Measurements from ENCODE around the gene FAM3C. TPM values are rescaled to one million over a fixed set of nuclear protein-coding genes. Genes with fewer than 3 reads are reported as not detected.

Gene FAM3C
- total and polyA plus RNA-seq, 2 experiments from 2014 or later, result 33.9 to 60.3 TPM

DNA sequence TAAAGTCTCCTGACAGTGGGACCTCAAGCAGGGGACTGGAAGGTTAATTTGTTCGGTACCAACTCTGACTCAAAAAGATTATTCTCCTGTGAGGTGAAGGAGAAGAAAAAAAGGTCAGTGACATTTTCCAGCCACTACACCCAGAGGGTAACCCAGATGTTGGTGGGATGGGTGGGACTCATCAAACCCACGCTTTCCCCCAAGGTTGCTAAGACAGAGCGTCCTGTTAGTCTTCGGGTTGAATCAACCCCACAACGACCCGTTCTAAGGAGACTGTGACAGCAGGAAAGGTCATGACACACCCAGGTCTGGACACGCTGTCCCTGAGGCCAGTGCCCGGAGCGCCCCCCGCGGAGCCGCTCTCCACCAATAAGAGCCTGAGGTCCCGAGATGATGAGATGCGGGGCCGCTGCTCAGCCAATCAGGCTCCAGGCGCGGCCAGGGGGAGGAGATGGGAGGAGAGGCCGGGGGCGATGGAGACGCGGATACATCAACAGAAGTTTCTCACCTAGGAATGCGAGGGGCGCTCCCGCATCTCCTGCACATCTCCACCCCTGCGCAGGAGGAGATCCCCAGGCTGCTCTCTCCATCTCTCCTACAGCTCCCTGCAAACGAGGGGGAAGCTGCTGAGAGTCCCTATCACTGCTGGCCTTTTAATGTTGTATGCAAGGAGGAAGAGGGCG, 67.5 kb downstream of the FAM3C start, which contains the start of gene WNT16:
TSS of gene WNT16 (plus strand) at position 493 of the 683 bp plus-strand sequence. CDS start 293 bp downstream, outside the sequence.
- Histone ChIP-seq H3K4me1 (ENCODE audit: insufficient read depth) (peaks cover 14% of the 10 kb centered on the region; the same call in 1 of the 2 replicates), H3K27me3 (ENCODE audit: insufficient read depth) (peaks cover 52% of the 10 kb centered on the region), H2AFZ (peak within 1 kb of the TSS; percentile 99), H3K9me2 (ENCODE audit: insufficient read depth) (no peaks in the 10 kb centered on the region), H3K79me2 (replicated peaks; ENCODE audit: insufficient read depth) (no peaks in the 10 kb centered on the region), H3F3A (replicated peaks; ENCODE audit: low read depth) (no peaks in the 10 kb centered on the region), H3K27ac (ENCODE audit: low read depth) (no peak within 1 kb of the TSS), H3K4me3 (peak within 1 kb of the TSS; percentile 84), H3K4me2 (peak within 1 kb of the TSS; percentile 97), H3K36me3 (ENCODE audit: insufficient read depth) (no peaks in the 10 kb centered on the region), H4K20me1 (replicated peaks; ENCODE audit: insufficient read depth) (no peaks in the 10 kb centered on the region)
- H3K36me3 Mint-ChIP-seq (ENCODE audit: low read depth), result no peaks in the 10 kb centered on the region
- no peak within 1 kb of the TSS for H3K27ac Mint-ChIP-seq
- H3K9me3 Mint-ChIP-seq, result no peaks in the 10 kb centered on the region; the same call in 2 of the 3 replicates
- TF ChIP-seq, protein P1, sequence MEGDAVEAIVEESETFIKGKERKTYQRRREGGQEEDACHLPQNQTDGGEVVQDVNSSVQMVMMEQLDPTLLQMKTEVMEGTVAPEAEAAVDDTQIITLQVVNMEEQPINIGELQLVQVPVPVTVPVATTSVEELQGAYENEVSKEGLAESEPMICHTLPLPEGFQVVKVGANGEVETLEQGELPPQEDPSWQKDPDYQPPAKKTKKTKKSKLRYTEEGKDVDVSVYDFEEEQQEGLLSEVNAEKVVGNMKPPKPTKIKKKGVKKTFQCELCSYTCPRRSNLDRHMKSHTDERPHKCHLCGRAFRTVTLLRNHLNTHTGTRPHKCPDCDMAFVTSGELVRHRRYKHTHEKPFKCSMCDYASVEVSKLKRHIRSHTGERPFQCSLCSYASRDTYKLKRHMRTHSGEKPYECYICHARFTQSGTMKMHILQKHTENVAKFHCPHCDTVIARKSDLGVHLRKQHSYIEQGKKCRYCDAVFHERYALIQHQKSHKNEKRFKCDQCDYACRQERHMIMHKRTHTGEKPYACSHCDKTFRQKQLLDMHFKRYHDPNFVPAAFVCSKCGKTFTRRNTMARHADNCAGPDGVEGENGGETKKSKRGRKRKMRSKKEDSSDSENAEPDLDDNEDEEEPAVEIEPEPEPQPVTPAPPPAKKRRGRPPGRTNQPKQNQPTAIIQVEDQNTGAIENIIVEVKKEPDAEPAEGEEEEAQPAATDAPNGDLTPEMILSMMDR (conservative IDR thresholded peaks at IDR 0.05; ENCODE audit: low read depth in 2 of 2), result no peak
- TF ChIP-seq EZH2phosphoT487 (IDR thresholded peaks at IDR 0.05; ENCODE audit: unreplicated experiment) (no peak), JUNB (IDR thresholded peaks at IDR 0.05; ENCODE audit: unreplicated experiment) (no peak), NANOG (IDR thresholded peaks at IDR 0.05; ENCODE audit: borderline replicate concordance) (no peak), POLR2AphosphoS5 (IDR thresholded peaks at IDR 0.05; ENCODE audit: low read depth) (no peak), ZNF114 (CRISPR knock-in tag; IDR thresholded peaks at IDR 0.05) (no peak), EZH2 (IDR thresholded peaks at IDR 0.05; ENCODE audit: low read depth, unreplicated experiment) (no peak), STAT1 (IDR thresholded peaks at IDR 0.05; ENCODE audit: unreplicated experiment) (no peak), ZNF331 (CRISPR knock-in tag; IDR thresholded peaks at IDR 0.05; ENCODE audit: low read depth) (no peak), CREB1 (CRISPR knock-in tag; IDR thresholded peaks at IDR 0.05; ENCODE audit: low read depth) (no peak)
- TF ChIP-seq, protein P2, sequence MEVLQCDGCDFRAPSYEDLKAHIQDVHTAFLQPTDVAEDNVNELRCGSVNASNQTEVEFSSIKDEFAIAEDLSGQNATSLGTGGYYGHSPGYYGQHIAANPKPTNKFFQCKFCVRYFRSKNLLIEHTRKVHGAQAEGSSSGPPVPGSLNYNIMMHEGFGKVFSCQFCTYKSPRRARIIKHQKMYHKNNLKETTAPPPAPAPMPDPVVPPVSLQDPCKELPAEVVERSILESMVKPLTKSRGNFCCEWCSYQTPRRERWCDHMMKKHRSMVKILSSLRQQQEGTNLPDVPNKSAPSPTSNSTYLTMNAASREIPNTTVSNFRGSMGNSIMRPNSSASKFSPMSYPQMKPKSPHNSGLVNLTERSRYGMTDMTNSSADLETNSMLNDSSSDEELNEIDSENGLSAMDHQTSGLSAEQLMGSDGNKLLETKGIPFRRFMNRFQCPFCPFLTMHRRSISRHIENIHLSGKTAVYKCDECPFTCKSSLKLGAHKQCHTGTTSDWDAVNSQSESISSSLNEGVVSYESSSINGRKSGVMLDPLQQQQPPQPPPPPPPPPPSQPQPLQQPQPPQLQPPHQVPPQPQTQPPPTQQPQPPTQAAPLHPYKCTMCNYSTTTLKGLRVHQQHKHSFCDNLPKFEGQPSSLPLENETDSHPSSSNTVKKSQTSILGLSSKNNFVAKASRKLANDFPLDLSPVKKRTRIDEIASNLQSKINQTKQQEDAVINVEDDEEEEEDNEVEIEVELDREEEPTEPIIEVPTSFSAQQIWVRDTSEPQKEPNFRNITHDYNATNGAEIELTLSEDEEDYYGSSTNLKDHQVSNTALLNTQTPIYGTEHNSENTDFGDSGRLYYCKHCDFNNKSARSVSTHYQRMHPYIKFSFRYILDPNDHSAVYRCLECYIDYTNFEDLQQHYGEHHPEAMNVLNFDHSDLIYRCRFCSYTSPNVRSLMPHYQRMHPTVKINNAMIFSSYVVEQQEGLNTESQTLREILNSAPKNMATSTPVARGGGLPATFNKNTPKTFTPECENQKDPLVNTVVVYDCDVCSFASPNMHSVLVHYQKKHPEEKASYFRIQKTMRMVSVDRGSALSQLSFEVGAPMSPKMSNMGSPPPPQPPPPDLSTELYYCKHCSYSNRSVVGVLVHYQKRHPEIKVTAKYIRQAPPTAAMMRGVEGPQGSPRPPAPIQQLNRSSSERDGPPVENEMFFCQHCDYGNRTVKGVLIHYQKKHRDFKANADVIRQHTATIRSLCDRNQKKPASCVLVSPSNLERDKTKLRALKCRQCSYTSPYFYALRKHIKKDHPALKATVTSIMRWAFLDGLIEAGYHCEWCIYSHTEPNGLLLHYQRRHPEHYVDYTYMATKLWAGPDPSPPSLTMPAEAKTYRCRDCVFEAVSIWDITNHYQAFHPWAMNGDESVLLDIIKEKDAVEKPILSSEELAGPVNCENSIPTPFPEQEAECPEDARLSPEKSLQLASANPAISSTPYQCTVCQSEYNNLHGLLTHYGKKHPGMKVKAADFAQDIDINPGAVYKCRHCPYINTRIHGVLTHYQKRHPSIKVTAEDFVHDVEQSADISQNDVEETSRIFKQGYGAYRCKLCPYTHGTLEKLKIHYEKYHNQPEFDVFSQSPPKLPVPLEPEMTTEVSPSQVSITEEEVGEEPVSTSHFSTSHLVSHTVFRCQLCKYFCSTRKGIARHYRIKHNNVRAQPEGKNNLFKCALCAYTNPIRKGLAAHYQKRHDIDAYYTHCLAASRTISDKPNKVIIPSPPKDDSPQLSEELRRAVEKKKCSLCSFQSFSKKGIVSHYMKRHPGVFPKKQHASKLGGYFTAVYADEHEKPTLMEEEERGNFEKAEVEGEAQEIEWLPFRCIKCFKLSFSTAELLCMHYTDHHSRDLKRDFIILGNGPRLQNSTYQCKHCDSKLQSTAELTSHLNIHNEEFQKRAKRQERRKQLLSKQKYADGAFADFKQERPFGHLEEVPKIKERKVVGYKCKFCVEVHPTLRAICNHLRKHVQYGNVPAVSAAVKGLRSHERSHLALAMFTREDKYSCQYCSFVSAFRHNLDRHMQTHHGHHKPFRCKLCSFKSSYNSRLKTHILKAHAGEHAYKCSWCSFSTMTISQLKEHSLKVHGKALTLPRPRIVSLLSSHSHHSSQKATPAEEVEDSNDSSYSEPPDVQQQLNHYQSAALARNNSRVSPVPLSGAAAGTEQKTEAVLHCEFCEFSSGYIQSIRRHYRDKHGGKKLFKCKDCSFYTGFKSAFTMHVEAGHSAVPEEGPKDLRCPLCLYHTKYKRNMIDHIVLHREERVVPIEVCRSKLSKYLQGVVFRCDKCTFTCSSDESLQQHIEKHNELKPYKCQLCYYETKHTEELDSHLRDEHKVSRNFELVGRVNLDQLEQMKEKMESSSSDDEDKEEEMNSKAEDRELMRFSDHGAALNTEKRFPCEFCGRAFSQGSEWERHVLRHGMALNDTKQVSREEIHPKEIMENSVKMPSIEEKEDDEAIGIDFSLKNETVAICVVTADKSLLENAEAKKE (CRISPR knock-in tag; IDR thresholded peaks at IDR 0.05), result no peak
- TF ChIP-seq, protein P3, sequence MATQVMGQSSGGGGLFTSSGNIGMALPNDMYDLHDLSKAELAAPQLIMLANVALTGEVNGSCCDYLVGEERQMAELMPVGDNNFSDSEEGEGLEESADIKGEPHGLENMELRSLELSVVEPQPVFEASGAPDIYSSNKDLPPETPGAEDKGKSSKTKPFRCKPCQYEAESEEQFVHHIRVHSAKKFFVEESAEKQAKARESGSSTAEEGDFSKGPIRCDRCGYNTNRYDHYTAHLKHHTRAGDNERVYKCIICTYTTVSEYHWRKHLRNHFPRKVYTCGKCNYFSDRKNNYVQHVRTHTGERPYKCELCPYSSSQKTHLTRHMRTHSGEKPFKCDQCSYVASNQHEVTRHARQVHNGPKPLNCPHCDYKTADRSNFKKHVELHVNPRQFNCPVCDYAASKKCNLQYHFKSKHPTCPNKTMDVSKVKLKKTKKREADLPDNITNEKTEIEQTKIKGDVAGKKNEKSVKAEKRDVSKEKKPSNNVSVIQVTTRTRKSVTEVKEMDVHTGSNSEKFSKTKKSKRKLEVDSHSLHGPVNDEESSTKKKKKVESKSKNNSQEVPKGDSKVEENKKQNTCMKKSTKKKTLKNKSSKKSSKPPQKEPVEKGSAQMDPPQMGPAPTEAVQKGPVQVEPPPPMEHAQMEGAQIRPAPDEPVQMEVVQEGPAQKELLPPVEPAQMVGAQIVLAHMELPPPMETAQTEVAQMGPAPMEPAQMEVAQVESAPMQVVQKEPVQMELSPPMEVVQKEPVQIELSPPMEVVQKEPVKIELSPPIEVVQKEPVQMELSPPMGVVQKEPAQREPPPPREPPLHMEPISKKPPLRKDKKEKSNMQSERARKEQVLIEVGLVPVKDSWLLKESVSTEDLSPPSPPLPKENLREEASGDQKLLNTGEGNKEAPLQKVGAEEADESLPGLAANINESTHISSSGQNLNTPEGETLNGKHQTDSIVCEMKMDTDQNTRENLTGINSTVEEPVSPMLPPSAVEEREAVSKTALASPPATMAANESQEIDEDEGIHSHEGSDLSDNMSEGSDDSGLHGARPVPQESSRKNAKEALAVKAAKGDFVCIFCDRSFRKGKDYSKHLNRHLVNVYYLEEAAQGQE (IDR thresholded peaks at IDR 0.05; ENCODE audit: unreplicated experiment), result no peak
- TF ChIP-seq, protein P4, sequence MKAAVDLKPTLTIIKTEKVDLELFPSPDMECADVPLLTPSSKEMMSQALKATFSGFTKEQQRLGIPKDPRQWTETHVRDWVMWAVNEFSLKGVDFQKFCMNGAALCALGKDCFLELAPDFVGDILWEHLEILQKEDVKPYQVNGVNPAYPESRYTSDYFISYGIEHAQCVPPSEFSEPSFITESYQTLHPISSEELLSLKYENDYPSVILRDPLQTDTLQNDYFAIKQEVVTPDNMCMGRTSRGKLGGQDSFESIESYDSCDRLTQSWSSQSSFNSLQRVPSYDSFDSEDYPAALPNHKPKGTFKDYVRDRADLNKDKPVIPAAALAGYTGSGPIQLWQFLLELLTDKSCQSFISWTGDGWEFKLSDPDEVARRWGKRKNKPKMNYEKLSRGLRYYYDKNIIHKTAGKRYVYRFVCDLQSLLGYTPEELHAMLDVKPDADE (IDR thresholded peaks at IDR 0.05), result no peak
- H3K4me1 Mint-ChIP-seq, result peaks cover 9% of the 10 kb centered on the region
- H3K4me3 Mint-ChIP-seq, result peak within 1 kb of the TSS; percentile 83
- DNase-seq (ENCODE audit: low spot score), result peak; percentile 90
- peaks cover 31% of the 10 kb centered on the region for H3K27me3 Mint-ChIP-seq (ENCODE audit: insufficient read depth, low read depth, poor library complexity)
- peak; percentile 83 for ATAC-seq

All from GM23338 (cell line).